GM12878 (cell line): ENCODE data around the gene CATSPERZ. TPM values are rescaled to one million over a fixed set of nuclear protein-coding genes. Genes with fewer than 3 reads are reported as not detected.

Source experiments
- ATAC-seq: fragments of 200-7000 bp; cut with Tn5 transposase; 3 replicates; pipeline ENCODE4 v1.9.1; 2020; ENCODE audit warnings: mild to moderate bottlenecking, moderate library complexity
- BruUV-seq: library from RNA; stranded (reverse); fragments of 400-500 nt; replicated peaks from 2 replicates; lab custom pipeline; 2021; lab: Mats Ljungman, UMichigan
- CTCF ChIA-PET: fragments of 300-600 bp; sonication (Branson Sonifier 250); formaldehyde crosslinking; extraction: SDS; loops from one replicate; lab custom pipeline; 2021; ENCODE audit warnings: inconsistent platforms; lab: Yijun Ruan, JAX
- POLR2A ChIA-PET: fragments of 350-600 bp; formaldehyde crosslinking; extraction: SDS; loops from one replicate; lab custom pipeline; 2021; ENCODE audit warnings: inconsistent platforms; lab: Charles Lee
- RAD21 ChIA-PET: fragments of 300-600 bp; sonication (Branson Sonifier 250); formaldehyde crosslinking; loops from one replicate; lab custom pipeline; 2023; ENCODE audit warnings: antibody characterized with exemption; ENCODE audit not compliant: unreplicated experiment; lab: Charles Lee
- SMC1A ChIA-PET: fragments of 300-600 bp; sonication (Branson Sonifier 250); formaldehyde crosslinking; loops from one replicate; lab custom pipeline; 2023; ENCODE audit not compliant: unreplicated experiment, uncharacterized antibody; lab: Charles Lee
- DNase-seq: peaks from one replicate; pipeline ENCODE4 v3.0.0-alpha.2; 2011; ENCODE audit warnings: low read depth, low spot score
- FAIRE-seq: peaks from 3 replicates; lab custom pipeline; 2011; peaks lifted over from hg19 to GRCh38; lab: Jason Lieb, UNC
- H2AFZ ChIP-seq: 2 replicates; pipeline ENCODE4 v1.6.0; 2011; ENCODE audit warnings: low read depth, low read length, control low read depth; ENCODE audit not compliant: control insufficient read depth
- H3K27ac ChIP-seq: 2 replicates; pipeline ENCODE4 v1.5.1; 2011; ENCODE audit warnings: control low read depth; ENCODE audit not compliant: control insufficient read depth, insufficient read depth
- H3K27me3 ChIP-seq, 2 experiments: replicated peaks in 1 of 2; 2 replicates each; pipeline versions ENCODE4 v1.6.0 to v1.6.1; 2011; ENCODE audit warnings: low read length in 1 of 2; ENCODE audit not compliant: control insufficient read depth in 2 of 2, insufficient read depth in 2 of 2
- H3K36me3 ChIP-seq, 2 experiments: 2 replicates each; pipeline ENCODE4 v1.5.1; 2011; ENCODE audit warnings: low read length in 1 of 2; ENCODE audit not compliant: control insufficient read depth in 2 of 2, insufficient read depth in 2 of 2
- H3K4me1 ChIP-seq: 2 replicates; pipeline ENCODE4 v1.6.1; 2011; ENCODE audit warnings: mild to moderate bottlenecking, low read length, moderate library complexity, mixed read lengths; ENCODE audit not compliant: control insufficient read depth, insufficient read depth
- H3K4me2 ChIP-seq: 2 replicates; pipeline ENCODE4 v1.6.0; 2011; ENCODE audit warnings: control low read depth; ENCODE audit not compliant: control insufficient read depth, insufficient read depth
- H3K4me3 ChIP-seq: fragments of 200-600 bp; sonication (generic); 2 replicates; pipeline ENCODE4 v1.5.1; 2016
- H3K79me2 ChIP-seq: 2 replicates; pipeline ENCODE4 v1.6.0; 2011; ENCODE audit warnings: low read length; ENCODE audit not compliant: control insufficient read depth, insufficient read depth
- H3K9ac ChIP-seq: 2 replicates; pipeline ENCODE4 v1.8.0; 2011; ENCODE audit warnings: low read length, control low read depth, mixed read lengths; ENCODE audit not compliant: control insufficient read depth, insufficient read depth
- H3K9me3 ChIP-seq: replicated peaks from 3 replicates; pipeline ENCODE4 v1.5.1; 2011; ENCODE audit warnings: mild to moderate bottlenecking, low read length; ENCODE audit not compliant: control insufficient read depth, insufficient read depth
- H4K20me1 ChIP-seq: 2 replicates; pipeline ENCODE4 v1.6.0; 2011; ENCODE audit not compliant: control insufficient read depth, insufficient read depth
- ATF3 ChIP-seq: IDR thresholded peaks from 2 replicates; pipeline ENCODE4 v1.6.1; 2011; ENCODE audit warnings: low read depth, mild to moderate bottlenecking, low read length, moderate library complexity, borderline replicate concordance; ENCODE audit errors: extremely low read depth
- CEBPB ChIP-seq, 2 experiments: fragments of 150-350 bp in 1 of 2; IDR thresholded peaks; 2 replicates each; pipeline ENCODE4 v1.6.1; 2012 to 2014; ENCODE audit warnings: low read depth in 2 of 2, low read length in 2 of 2, borderline replicate concordance in 1 of 2, inconsistent platforms in 1 of 2
- EED ChIP-seq: sonication (generic); IDR thresholded peaks from 2 replicates; pipeline ENCODE4 v1.6.1; 2016; ENCODE audit warnings: antibody characterized with exemption, low read depth
- EP300 ChIP-seq, 2 experiments: fragments of 150-350 bp in 1 of 2; IDR thresholded peaks; 2 replicates each; pipeline ENCODE4 v1.6.1; 2011 to 2012; ENCODE audit warnings: low read depth in 2 of 2, low read length in 2 of 2, borderline replicate concordance in 1 of 2, improper control_type of control experiment in 1 of 2, inconsistent platforms in 1 of 2; ENCODE audit not compliant: control insufficient read depth in 1 of 2
- FOS ChIP-seq: IDR thresholded peaks from 3 replicates; pipeline ENCODE4 v1.6.1; 2011; ENCODE audit warnings: borderline replicate concordance; ENCODE audit not compliant: insufficient read length; ENCODE audit errors: extremely low read depth
- GABPA ChIP-seq: IDR thresholded peaks from 2 replicates; pipeline ENCODE4 v1.6.1; 2014; ENCODE audit warnings: antibody characterized with exemption, low read depth, mild to moderate bottlenecking, inconsistent platforms
- HSF1 ChIP-seq: fragments of 150-350 bp; IDR thresholded peaks from 2 replicates; pipeline ENCODE4 v1.6.1; 2014; ENCODE audit warnings: mild to moderate bottlenecking, low read depth, low read length
- KLF5 ChIP-seq: fragments of 450-650 bp; IDR thresholded peaks from 2 replicates; pipeline ENCODE4 v1.6.1; 2014; ENCODE audit warnings: mild to moderate bottlenecking; ENCODE audit not compliant: partially characterized antibody
- PRDM15 ChIP-seq: fragments of 450-650 bp; formaldehyde crosslinking; IDR thresholded peaks from 2 replicates; pipeline ENCODE4 v1.4.0; 2020; ENCODE audit warnings: mild to moderate bottlenecking, moderate library complexity
- RAD51 ChIP-seq: fragments of 450-650 bp; IDR thresholded peaks from 2 replicates; pipeline ENCODE4 v1.6.1; 2016; ENCODE audit warnings: moderate library complexity, mild to moderate bottlenecking, inconsistent platforms
- SREBF1 ChIP-seq: IDR thresholded peaks from 2 replicates; pipeline ENCODE4 v1.6.1; 2012; ENCODE audit warnings: mild to moderate bottlenecking, low read length
- SUPT20H ChIP-seq: IDR thresholded peaks from 2 replicates; pipeline ENCODE4 v1.6.1; 2011; ENCODE audit warnings: low read depth, mild to moderate bottlenecking, low read length, moderate library complexity, borderline replicate concordance; ENCODE audit not compliant: control insufficient read depth
- TCF3 ChIP-seq: IDR thresholded peaks from 2 replicates; pipeline ENCODE4 v1.6.1; 2012; ENCODE audit warnings: low read depth, mild to moderate bottlenecking, low read length, borderline replicate concordance; ENCODE audit not compliant: insufficient read depth
- ZBTB11 ChIP-seq: fragments of 450-650 bp; formaldehyde crosslinking; IDR thresholded peaks from 2 replicates; pipeline ENCODE4 v1.5.0; 2022; ENCODE audit warnings: mild to moderate bottlenecking, missing genetic modification characterization
- ZNF24 ChIP-seq: fragments of 450-650 bp; IDR thresholded peaks from 2 replicates; pipeline ENCODE4 v1.6.1; 2017; ENCODE audit warnings: antibody characterized with exemption, mild to moderate bottlenecking
- WGBS: methylation state at CpG from one replicate; pipeline ENCODE4 v1.1.6; 2016; ENCODE audit warnings: low lambda C conversion rate; ENCODE audit not compliant: insufficient replicate concordance, insufficient coverage; ENCODE audit errors: missing lambda C conversion rate; 5-methylcytosine and 5-hydroxymethylcytosine counted together
- in situ Hi-C: fragments of 300-500 bp; cut with MboI; formaldehyde crosslinking; loops from 9 replicates; pipeline ENCODE4 v1.14.3; 2018; ENCODE audit warnings: mixed read lengths
- intact Hi-C: fragments of 100-400 bp; cut with micrococcal nuclease; formaldehyde crosslinking; loops from one replicate; pipeline ENCODE4 v1.14.2; 2022; ENCODE audit not compliant: unreplicated experiment
- polyA plus RNA-seq, 11 experiments: library from polyadenylated mRNA; depleted of rRNA in 4 of 11; unstranded in 6 of 11; stranded (reverse) in 5 of 11; fragments of >200 nt; fragmentation: Nextera tagmentation in 4 of 11; fragmentation: Illumina TruSeq in 1 of 11; extraction: Ambion mirVana in 4 of 11; extraction: Trizol in 1 of 11; gene quantifications; 1 replicate in 1 of 11; 2 replicates in 10 of 11; pipeline versions ENCODE4 v1.2.1 to v1.2.3, GENCODE V29; 2011 to 2016; ENCODE audit warnings: inconsistent platforms in 2 of 11, missing spikeins in 2 of 11, low read depth in 1 of 11
- total RNA-seq, 4 experiments: library from RNA; depleted of rRNA in 3 of 4; stranded (reverse); fragments of >200 nt in 3 of 4; fragmentation: Illumina TruSeq in 1 of 4; extraction: Trizol in 1 of 4; gene quantifications; 2 replicates each; pipeline versions ENCODE4 v1.2.1 to v1.2.3, GENCODE V29; 2013 to 2021

The CATSPERZ gene
- total and polyA plus RNA-seq, 10 of the 15 experiments (the other 5 are each of a cell fraction or from before 2014, with no cell fraction given), result 0.12 to 0.31 TPM; not detected in 8

GRCh38 chr11:64288353-64288750 is 11.8 kb upstream of the CATSPERZ start:
- no peak for ATAC-seq
- peaks cover 3 to 10% of the 10 kb centered on the region in 2 experiments for H3K27me3 ChIP-seq
- in situ Hi-C loops, result no loop called here
- H3K9me3 ChIP-seq, result no peaks in the 10 kb centered on the region
- H2AFZ ChIP-seq, result no peak overlapping the region
- ChIA-PET SMC1A (no interaction called here), CTCF (interaction anchor here (1.3 to 2.3 kb wide), 2 partner anchors 12 to 84 kb away, joined by 4 to 7 read pairs; partner anchors contain the start of gene CATSPERZ), RAD21 (no interaction called here), POLR2A (no interaction called here)
- no TSS peak for BruUV-seq
- no peak overlapping the region for H3K4me2 ChIP-seq
- H3K79me2 ChIP-seq, result peaks cover 15% of the 10 kb centered on the region
- H3K27ac ChIP-seq, result no peak overlapping the region
- H4K20me1 ChIP-seq, result no peaks in the 10 kb centered on the region; the same call in 1 of the 2 replicates
- peaks cover 0 to 2% of the 10 kb centered on the region in 2 experiments; a peak in 2 of 4 replicates for H3K36me3 ChIP-seq
- H3K4me3 ChIP-seq, result no peak overlapping the region
- peaks cover 7% of the 10 kb centered on the region for H3K4me1 ChIP-seq
- no peak overlapping the region for H3K9ac ChIP-seq
- DNase-seq, result no peak
- 56% methylated on average over 9 of the region's 9 CpGs for WGBS
- intact Hi-C loops, result no loop called here
- no peak for FAIRE-seq
- TF ChIP-seq FOS (no peak), HSF1 (no peak), SUPT20H (no peak), PRDM15 (CRISPR knock-in tag) (no peak), ZBTB11 (CRISPR knock-in tag) (no peak), EED (no peak), SREBF1 (no peak), EP300 (IDR thresholded peaks at IDR 0.05; ENCODE audit: borderline replicate concordance in 1 of 2, control insufficient read depth in 1 of 2, low read depth in 2 of 2, low read length in 2 of 2) (no peak), TCF3 (no peak), ATF3 (no peak), RAD51 (no peak), CEBPB (IDR thresholded peaks at IDR 0.05; ENCODE audit: borderline replicate concordance in 1 of 2, low read depth in 2 of 2, low read length in 2 of 2) (no peak), GABPA (no peak), KLF5 (no peak), ZNF24 (no peak)
